Right cardiac atrium (tissue), 5 donors: ENCODE results near the gene SLC23A2. TPM values are rescaled to one million over a fixed set of nuclear protein-coding genes. Genes with fewer than 3 reads are reported as not detected.
A peak's percentile ranks its signal among the peaks of the same experiment; 100 is the strongest.

Source experiments
- ATAC-seq, 2 donors: fragments of 200-7000 bp; cut with Tn5 transposase; one replicate each; pipeline versions ENCODE4 v1.8.0 to v1.9.1; 2020; ENCODE audit warnings: moderate library complexity in 2 of 2, mild to moderate bottlenecking in 1 of 2
- DNase-seq, 3 donors: peaks; one replicate each; pipeline ENCODE4 v3.0.0-alpha.2; 2020
- H3K27ac ChIP-seq: one replicate; pipeline ENCODE4 v1.5.1; 2013; ENCODE audit warnings: mild to moderate bottlenecking, low read length, control low read depth, moderate library complexity
- H3K27me3 ChIP-seq: one replicate; pipeline ENCODE4 v1.6.1; 2013; ENCODE audit not compliant: control insufficient read depth, insufficient read depth
- H3K4me1 ChIP-seq: one replicate; pipeline ENCODE4 v1.6.1; 2013; ENCODE audit warnings: low read length; ENCODE audit not compliant: control insufficient read depth, insufficient read depth
- H3K4me3 ChIP-seq: one replicate; pipeline ENCODE4 v1.5.1; 2013; ENCODE audit warnings: low read length, control low read depth
- H3K9me3 ChIP-seq: one replicate; pipeline ENCODE4 v1.6.1; 2013; ENCODE audit warnings: low read length; ENCODE audit not compliant: control insufficient read depth
- WGBS: extraction: QIAGEN DNeasy Blood & Tissue Kit; methylation state at CpG from one replicate; pipeline ENCODE4 v1.1.7; 2013; 5-methylcytosine and 5-hydroxymethylcytosine counted together
- intact Hi-C, 4 donors: fragments of 100-400 bp; cut with DNase I; formaldehyde crosslinking; loops; one replicate each; pipeline versions ENCODE4 v1.11.0 to v1.14.0; 2022 to 2023
- polyA plus RNA-seq: library from polyadenylated mRNA; stranded (reverse); fragments of 200-250 nt; gene quantifications from one replicate; pipeline ENCODE4 v1.2.3, GENCODE V29; 2013
- total RNA-seq, 4 donors: library from RNA; stranded (reverse); fragmentation: NEBNext Ultra II Directional; extraction: Animal tissue kit (Norgen Biotek cat#: 25700); gene quantifications; one replicate each; pipeline ENCODE4 v1.2.1, GENCODE V29; 2021
- donor health status: healthy with polysubstance abuse.
- donor health status: DM: no; HTN: yes; CAD: no.
- donor health status: DM: no; HTN: no; CAD: no.
- donor health status: DM: no; HTN: yes; CAD: no; lungs with severe emphysema.
- donor health status: DM: yes; HTN: yes; CAD: no.

The SLC23A2 gene
- total and polyA plus RNA-seq, 5 donors: 5.2 to 15.9 (median 12.6) TPM

DNA sequence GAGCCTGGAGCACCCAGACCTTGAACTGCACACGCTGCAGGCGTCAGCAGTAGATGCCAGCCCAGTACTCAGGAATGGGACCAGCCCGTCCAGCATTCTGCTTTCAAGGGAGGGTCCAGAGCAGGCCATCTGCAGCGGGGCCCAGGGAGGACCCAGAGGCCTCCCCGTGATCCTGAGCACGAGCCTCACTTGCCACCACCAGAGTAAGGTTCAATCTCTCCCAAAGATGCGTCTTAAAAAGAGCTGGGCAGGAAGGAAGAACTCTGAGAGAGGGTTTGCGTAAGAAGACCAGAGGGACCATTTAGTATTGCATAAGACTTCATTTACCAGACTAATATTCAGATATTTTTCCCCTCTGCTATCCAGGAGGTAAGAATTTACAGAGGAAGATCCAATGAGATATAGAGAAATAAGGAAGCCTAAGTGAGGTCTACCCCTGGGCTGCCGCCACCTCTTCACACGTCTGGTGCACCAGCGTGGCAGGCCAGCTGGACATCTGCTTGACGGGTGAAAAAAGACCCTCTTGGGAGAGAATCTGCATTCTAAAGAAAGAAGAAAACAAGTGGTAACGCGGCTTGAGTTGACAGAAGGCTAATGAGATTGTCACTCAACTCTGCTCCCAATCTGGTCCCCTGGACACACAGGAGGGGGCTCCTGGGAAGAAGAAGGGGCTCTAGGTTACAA lies 172.3 kb downstream of the SLC23A2 start:
- intact Hi-C loops: no loop called here
- Histone ChIP-seq H3K27me3 (no peaks in the 10 kb centered on the region), H3K9me3 (no peaks in the 10 kb centered on the region), H3K4me1 (no peaks in the 10 kb centered on the region), H3K4me3 (no peak overlapping the region), H3K27ac (no peak overlapping the region)
- ATAC-seq (peak; percentile 60 to 71), DNase-seq (no peak)
- 71% methylated on average over 14 of the region's 14 CpGs for WGBS

DNA sequence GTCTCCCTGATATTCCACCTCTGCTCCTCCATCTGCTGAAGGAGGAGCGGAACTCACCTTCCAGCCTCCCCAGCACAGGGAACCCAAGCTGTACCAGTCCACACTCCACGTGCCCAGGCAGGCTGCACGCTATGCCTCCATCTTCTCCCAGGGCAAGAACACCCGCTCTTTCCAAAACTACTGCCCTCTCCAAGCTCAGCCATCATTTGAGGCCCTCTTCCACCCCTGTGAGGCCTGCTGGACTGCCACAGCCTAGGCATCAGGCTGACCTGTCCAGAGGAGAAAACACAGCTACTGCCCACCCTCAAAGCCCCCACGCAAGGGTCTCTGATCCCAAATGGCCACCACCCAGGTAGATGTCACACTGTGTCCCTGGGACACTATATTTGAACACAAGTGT lies 179.7 kb downstream of the SLC23A2 start:
- 96% methylated on average over 5 of the region's 5 CpGs for WGBS
- DNase-seq: no peak
- intact Hi-C loops: no loop called here
- no peak overlapping the region for H3K27ac ChIP-seq
- no peaks in the 10 kb centered on the region for H3K9me3 ChIP-seq
- no peak for ATAC-seq
- no peak overlapping the region for H3K4me3 ChIP-seq
- no peaks in the 10 kb centered on the region for H3K27me3 ChIP-seq
- no peaks in the 10 kb centered on the region for H3K4me1 ChIP-seq

DNA sequence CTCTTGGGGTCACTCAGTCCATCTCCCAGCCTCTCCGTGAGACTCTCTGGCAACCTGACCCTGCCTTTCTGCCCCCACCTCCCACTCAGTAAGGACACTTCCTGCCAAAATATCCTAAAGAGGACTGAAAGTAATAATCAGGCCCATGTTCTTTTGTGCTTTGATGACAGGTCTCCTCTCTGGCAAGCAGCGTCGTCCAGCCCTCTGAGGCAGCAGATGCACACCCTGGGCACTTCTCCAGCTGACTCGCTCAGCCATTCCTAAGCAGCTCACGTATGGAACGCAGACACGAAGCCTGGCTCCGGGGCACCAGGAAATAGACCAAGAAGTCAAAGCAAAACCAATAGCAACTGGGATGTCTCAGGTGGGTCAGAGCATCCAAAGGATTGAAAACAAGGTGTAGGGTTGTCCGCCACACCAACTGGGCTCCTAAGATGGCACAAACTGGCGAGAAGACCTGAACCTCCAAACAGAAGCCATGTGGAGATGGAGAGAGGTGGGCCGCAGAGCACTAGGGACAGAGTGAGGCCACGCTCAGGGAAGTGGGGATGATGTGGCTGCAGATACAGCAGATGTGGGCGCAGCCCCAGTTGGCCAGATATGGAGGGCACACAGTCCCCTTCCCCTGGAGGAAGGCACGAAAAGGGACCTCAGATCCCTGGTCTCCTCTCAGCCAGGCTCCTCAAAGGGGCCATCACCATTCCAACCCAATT lies 180.3 kb downstream of the SLC23A2 start:
- no peak overlapping the region for H3K27ac ChIP-seq
- intact Hi-C loops: no loop called here
- WGBS: 64% methylated on average over 14 of the region's 14 CpGs
- no peak overlapping the region for H3K4me3 ChIP-seq
- no peaks in the 10 kb centered on the region for H3K4me1 ChIP-seq
- no peaks in the 10 kb centered on the region for H3K27me3 ChIP-seq
- ATAC-seq (no peak), DNase-seq (no peak)
- no peaks in the 10 kb centered on the region for H3K9me3 ChIP-seq

DNA sequence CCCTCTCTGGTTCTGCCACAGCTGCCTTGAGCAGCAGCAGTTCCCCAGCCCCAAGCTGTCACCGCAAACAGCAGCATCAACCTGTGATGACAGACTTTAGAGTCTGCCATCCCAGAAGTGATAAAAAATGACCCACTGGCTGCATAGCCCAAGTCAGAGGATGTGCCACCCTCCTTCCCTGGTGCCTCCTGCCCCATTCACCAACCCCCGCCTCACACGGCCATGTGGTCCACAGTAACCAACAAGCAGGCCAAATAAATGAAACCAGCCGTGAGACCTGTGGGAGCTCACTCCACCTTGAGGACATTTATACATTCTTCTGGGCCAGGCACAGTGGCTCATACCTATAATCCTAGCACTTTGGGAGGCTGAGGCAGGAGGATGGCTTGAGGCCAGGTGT lies 181.4 kb downstream of the SLC23A2 start:
- ATAC-seq (no peak), DNase-seq (no peak)
- Histone ChIP-seq H3K4me1 (no peaks in the 10 kb centered on the region), H3K4me3 (no peak overlapping the region), H3K27me3 (no peaks in the 10 kb centered on the region), H3K27ac (no peak overlapping the region), H3K9me3 (no peaks in the 10 kb centered on the region)
- intact Hi-C loops: no loop called here
- WGBS: 97% methylated on average over 4 of the region's 4 CpGs

DNA sequence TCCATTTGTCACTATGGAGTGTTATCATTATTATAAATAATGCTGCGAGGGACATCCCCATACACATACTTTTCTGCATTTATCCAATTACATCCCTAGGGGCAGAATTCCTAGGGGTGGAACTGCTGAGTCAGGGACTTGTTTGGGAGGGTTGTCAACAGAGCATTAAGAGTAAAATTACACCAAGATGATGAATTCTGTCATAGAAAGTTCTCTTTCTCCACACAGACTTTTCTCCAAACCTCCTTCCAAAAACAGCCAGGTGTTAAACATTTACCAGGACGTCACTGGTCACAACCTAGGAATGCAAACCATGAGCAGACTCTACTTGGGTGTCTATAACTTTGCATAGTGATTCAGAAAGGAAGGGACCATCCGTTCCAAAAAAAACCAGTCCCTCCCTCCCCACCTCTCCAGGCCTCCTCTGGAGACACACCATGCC lies 184.1 kb downstream of the SLC23A2 start:
- no peak overlapping the region for H3K27ac ChIP-seq
- H3K4me1 ChIP-seq: no peaks in the 10 kb centered on the region
- 67% methylated on average over 3 of the region's 3 CpGs for WGBS
- H3K27me3 ChIP-seq: no peaks in the 10 kb centered on the region
- intact Hi-C loops: no loop called here
- DNase-seq: no peak
- H3K9me3 ChIP-seq: no peaks in the 10 kb centered on the region
- ATAC-seq: no peak
- H3K4me3 ChIP-seq: no peak overlapping the region

DNA sequence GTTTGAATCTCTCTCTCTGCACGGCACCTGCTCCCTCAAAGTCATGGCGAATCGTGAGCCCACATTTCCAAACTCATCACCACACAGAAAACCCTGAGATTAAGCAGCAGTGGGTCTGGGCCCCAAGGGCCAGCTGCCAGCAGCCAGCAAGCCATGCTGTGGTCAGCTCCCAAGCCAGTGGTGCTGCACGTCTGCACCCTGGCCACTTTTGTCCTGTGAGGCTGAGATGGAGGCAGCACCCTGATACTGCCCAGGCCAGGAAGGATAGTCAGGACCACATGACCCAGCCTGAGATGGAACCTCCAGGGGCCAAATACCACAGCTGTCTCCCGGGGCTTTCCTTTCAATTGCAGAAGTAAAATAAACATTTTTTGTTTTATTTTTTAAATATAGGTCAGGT lies 185.7 kb downstream of the SLC23A2 start:
- Histone ChIP-seq H3K27ac (no peak overlapping the region), H3K4me3 (no peak overlapping the region), H3K9me3 (no peaks in the 10 kb centered on the region), H3K4me1 (no peaks in the 10 kb centered on the region), H3K27me3 (no peaks in the 10 kb centered on the region)
- intact Hi-C loops: no loop called here
- peak in 1 of 3 donors; percentile 28 for DNase-seq
- WGBS: 88% methylated on average over 5 of the region's 5 CpGs
- no peak for ATAC-seq

DNA sequence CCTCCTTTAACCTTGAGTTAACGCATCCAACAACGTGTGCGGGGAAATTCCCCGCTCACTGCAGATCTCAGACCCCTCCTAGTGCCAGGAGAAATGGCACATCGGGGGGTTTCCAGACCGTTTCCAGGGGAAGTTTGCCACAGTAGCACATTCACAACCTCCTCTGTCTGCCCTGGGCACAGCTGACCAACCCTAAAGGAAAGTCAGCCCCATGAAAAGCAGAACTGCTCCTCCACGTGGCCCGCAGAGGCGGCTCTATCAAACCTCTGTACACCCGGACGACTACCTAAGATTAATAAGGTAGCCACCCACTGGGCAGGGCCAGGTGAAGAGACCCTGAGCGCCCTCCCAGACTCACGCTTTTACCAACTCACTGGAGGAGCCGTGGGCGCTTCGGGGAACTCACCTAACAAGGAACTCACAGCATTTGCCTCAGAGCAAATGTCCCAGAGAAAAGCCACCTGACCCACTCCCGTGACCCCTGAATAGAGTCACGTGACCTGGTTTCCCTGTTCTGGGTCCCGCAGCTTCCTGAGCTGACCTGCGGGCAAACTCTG lies 186.5 kb downstream of the SLC23A2 start:
- Histone ChIP-seq H3K4me1 (no peaks in the 10 kb centered on the region), H3K27ac (peak overlapping the region; percentile 6)

DNA sequence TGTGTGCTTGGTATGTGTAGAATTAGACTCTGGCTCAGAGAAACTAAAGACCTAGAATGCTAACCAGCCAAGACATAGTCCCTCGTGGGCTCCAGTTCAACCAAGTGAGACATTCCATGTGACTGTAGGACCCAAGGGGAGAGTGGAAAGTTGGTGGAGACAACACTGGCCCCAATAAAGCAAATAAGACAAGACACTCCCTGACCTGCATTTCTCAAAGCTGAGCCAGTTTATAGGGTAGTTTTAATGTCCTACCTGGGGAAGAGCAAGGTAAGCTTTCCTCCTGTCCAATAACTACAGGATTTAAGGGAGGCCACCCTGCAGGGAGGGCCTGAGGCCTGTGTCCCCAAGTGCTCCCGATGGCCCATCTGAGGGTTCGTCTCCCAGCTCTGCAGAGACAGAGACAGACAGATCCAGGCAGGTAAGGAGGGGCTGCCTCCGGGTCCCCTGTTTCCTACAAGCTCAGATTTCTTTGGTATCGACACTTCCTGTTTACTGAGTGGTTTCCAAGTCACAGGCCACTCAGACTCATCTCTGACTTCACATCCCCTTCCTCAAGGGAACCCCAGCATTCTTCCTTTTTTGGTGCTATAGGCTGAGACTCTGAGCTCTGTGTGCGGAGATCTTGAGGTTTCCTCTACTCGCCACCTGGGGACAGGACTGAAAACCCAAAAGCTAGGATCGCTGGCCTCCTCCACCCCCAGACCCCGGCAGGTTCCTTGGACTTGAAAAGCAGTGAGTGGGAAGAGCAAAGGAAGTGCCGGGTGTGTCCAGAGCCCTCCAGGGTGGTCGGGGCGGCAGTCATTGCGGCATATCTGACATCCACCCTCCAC lies 187.2 kb downstream of the SLC23A2 start:
- Histone ChIP-seq H3K27ac (peak overlapping the region; percentile 49), H3K9me3 (no peaks in the 10 kb centered on the region), H3K27me3 (no peaks in the 10 kb centered on the region), H3K4me3 (no peak overlapping the region), H3K4me1 (no peaks in the 10 kb centered on the region)
- intact Hi-C loops: no loop called here
- WGBS: 50% methylated on average over 13 of the region's 13 CpGs
- ATAC-seq (peak; percentile 49 to 66), DNase-seq (peak in 1 of 3 donors; percentile 45)

More for the DNA sequence above, 186.5 kb downstream of the SLC23A2 start:
- DNase-seq (peak in 1 of 3 donors; percentile 73), ATAC-seq (peak in 1 of 2 donors; percentile 38)
- intact Hi-C loops: no loop called here
- Histone ChIP-seq H3K27me3 (no peaks in the 10 kb centered on the region), H3K4me3 (no peak overlapping the region), H3K9me3 (no peaks in the 10 kb centered on the region)
- WGBS: 59% methylated on average over 20 of the region's 20 CpGs

DNA sequence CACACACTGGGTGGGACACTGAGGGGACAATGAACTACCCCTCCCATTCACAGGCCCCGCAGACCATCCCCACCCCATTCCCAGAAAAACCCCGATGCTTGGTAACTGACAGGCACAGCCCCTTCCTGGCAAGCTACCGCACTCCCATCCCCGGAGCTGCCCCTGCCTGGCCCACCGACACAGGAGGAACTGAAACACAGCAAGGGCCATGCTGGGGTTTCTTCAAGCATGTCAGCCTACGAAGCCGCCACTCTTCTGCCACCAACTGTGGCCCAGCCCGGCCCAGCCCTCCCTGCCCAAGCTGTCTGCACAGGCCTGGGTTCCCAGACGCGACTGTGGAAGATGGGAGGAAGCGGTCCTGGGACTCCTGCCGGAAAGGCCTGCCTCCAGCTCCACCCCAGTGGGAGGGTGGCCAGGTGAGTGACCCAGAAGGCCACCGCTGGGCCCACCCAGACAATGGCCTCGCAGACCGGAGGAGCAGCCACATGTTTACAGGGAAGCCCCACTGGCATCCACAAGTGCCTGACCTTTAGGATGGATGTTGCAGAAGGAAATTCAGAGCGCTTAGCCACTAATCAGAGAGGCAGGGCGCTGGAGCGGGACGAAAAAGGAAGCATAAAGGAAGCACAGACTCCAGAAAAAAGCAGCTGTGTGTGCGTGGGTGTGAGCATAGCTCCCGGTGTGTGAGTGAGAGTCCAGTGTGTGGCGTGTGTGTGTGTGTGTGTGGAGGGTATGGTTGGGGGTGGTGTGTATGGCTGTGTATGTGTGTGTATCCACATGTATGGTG lies 188.0 kb downstream of the SLC23A2 start:
- peak; percentile 21 to 39 for ATAC-seq
- no peaks in the 10 kb centered on the region for H3K27me3 ChIP-seq
- H3K4me3 ChIP-seq: no peak overlapping the region
- 45% methylated on average over 22 of the region's 22 CpGs for WGBS
- peak overlapping the region; percentile 49 for H3K27ac ChIP-seq
- no peaks in the 10 kb centered on the region for H3K4me1 ChIP-seq
- intact Hi-C loops: no loop called here
- DNase-seq: peak in 2 of 3 donors; percentile 74 to 77
- no peaks in the 10 kb centered on the region for H3K9me3 ChIP-seq

DNA sequence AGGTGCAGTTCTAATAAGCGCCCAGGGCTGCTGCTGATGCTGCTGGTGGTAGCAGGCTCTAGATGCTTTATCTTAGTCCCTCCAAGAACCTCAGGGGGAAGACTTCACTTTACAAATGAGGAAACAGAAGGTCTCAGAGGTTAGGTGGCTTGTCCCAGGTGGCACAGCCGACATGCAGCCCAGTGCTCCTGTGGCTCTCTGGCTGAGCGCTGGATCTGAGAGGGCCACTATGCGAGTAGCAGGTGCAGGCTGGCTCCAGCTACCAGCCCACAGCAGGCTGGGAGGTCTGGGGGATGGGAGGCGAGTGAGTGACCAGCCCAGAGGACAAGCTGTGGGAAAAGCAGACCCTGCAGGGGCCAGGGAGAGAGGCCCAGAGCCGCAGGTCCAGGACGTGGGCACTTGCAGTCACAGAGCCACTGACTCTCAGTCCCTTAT lies 188.7 kb downstream of the SLC23A2 start:
- intact Hi-C loops: no loop called here
- no peaks in the 10 kb centered on the region for H3K27me3 ChIP-seq
- no peaks in the 10 kb centered on the region for H3K9me3 ChIP-seq
- ATAC-seq (no peak), DNase-seq (peak in 1 of 3 donors; percentile 45)
- peak overlapping the region; percentile 61 for H3K27ac ChIP-seq
- no peaks in the 10 kb centered on the region for H3K4me1 ChIP-seq
- H3K4me3 ChIP-seq: no peak overlapping the region
- WGBS: 81% methylated on average over 7 of the region's 7 CpGs
